ENCODE measurements around the gene ZHX3. TPM values are rescaled to one million over a fixed set of nuclear protein-coding genes. Genes with fewer than 3 reads are reported as not detected.

The ZHX3 gene
- total RNA-seq, 6 experiments from 2014 or later, result 64.1 to 80.1 (median 72.0) TPM

DNA sequence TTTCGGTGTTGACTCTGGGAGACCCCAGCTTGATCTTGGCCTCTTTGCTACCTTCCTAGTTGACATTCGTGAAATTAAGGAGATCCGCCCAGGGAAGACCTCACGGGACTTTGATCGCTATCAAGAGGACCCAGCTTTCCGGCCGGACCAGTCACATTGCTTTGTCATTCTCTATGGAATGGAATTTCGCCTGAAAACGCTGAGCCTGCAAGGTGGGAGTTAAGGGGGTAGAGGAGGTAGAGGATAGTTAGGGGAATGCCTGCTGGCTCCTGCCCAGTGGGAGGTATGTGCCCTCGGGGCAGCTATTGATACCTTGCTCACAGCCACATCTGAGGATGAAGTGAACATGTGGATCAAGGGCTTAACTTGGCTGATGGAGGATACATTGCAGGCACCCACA, 158.0 kb downstream of the ZHX3 start:
- DNase-seq, result no peak
- H3K36me3 Mint-ChIP-seq (ENCODE audit: low read depth), result peaks cover 10% of the 10 kb centered on the region
- no peaks in the 10 kb centered on the region for H3K9me3 Mint-ChIP-seq
- H3K27ac Mint-ChIP-seq, result no peak overlapping the region
- H3K4me3 Mint-ChIP-seq, result no peak overlapping the region
- TF ChIP-seq, protein P1, sequence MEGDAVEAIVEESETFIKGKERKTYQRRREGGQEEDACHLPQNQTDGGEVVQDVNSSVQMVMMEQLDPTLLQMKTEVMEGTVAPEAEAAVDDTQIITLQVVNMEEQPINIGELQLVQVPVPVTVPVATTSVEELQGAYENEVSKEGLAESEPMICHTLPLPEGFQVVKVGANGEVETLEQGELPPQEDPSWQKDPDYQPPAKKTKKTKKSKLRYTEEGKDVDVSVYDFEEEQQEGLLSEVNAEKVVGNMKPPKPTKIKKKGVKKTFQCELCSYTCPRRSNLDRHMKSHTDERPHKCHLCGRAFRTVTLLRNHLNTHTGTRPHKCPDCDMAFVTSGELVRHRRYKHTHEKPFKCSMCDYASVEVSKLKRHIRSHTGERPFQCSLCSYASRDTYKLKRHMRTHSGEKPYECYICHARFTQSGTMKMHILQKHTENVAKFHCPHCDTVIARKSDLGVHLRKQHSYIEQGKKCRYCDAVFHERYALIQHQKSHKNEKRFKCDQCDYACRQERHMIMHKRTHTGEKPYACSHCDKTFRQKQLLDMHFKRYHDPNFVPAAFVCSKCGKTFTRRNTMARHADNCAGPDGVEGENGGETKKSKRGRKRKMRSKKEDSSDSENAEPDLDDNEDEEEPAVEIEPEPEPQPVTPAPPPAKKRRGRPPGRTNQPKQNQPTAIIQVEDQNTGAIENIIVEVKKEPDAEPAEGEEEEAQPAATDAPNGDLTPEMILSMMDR (IDR thresholded peaks at IDR 0.05), result no peak
- H3K4me1 Mint-ChIP-seq (ENCODE audit: low read depth), result peaks cover 28% of the 10 kb centered on the region; the same call in 1 of the 2 replicates
- no peaks in the 10 kb centered on the region; the same call in 1 of the 2 replicates for H3K27me3 Mint-ChIP-seq (ENCODE audit: insufficient read depth)

DNA sequence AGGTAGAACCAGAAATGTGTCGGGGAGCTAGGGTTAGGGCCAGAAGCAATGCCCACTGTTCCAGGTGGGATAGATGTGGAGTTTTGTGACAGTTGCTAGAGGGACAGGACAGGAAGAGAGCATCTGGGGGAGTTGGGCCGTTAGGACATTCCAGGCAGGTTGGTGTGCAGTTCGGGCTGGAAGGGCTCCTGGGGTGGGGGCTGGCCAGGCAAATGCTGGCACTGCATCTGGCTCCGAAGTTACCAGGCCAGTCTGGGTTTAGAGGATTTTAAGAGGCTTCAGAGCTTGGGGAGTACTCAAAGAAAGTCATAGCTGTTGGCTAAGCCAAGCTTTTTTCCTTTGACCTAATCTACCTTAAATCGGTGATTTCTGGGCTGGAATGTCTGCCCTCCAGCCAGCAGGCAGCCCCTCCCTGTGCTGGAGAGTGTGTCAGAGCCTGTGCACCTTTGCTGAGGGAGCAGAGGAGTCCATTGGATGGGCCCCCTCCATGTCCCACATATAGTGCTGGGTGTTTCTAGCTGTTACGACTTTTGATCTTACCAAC, 159.4 kb downstream of the ZHX3 start:
- Mint-ChIP-seq H3K9me3 (no peaks in the 10 kb centered on the region), H3K4me1 (ENCODE audit: low read depth) (peaks cover 37% of the 10 kb centered on the region), H3K36me3 (ENCODE audit: low read depth) (no peaks in the 10 kb centered on the region; the same call in 1 of the 2 replicates), H3K27ac (no peak overlapping the region), H3K27me3 (ENCODE audit: insufficient read depth) (no peaks in the 10 kb centered on the region; the same call in none of the 2 replicates), H3K4me3 (no peak overlapping the region)
- DNase-seq, result no peak
- TF ChIP-seq, protein P1 (IDR thresholded peaks at IDR 0.05), result no peak

DNA sequence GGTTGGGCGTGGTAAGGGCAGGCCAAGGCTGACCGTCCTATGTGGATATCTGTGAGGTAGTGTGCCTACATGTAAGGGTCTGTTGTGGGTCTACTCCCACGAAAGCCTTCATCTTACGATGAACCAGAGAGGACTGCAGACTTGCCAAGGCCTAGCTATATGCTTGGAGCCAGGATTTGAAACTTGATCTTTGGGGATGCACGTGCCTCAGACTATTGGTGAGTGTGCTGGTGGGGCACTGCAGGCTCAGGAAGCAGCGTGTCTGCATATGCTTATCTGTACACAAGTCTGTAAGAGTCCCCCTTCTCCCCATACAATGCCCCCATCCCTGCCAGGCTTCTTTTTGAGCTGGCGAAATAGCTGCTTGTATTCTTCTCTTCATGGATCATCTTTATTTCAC, 162.3 kb downstream of the ZHX3 start:
- TF ChIP-seq, protein P1 (IDR thresholded peaks at IDR 0.05), result no peak
- Mint-ChIP-seq H3K4me1 (ENCODE audit: low read depth) (peaks cover 62% of the 10 kb centered on the region), H3K27me3 (ENCODE audit: insufficient read depth) (no peaks in the 10 kb centered on the region; the same call in none of the 2 replicates), H3K9me3 (no peaks in the 10 kb centered on the region), H3K27ac (no peak overlapping the region), H3K36me3 (ENCODE audit: low read depth) (no peaks in the 10 kb centered on the region; the same call in 1 of the 2 replicates), H3K4me3 (no peak overlapping the region)
- DNase-seq, result no peak

DNA sequence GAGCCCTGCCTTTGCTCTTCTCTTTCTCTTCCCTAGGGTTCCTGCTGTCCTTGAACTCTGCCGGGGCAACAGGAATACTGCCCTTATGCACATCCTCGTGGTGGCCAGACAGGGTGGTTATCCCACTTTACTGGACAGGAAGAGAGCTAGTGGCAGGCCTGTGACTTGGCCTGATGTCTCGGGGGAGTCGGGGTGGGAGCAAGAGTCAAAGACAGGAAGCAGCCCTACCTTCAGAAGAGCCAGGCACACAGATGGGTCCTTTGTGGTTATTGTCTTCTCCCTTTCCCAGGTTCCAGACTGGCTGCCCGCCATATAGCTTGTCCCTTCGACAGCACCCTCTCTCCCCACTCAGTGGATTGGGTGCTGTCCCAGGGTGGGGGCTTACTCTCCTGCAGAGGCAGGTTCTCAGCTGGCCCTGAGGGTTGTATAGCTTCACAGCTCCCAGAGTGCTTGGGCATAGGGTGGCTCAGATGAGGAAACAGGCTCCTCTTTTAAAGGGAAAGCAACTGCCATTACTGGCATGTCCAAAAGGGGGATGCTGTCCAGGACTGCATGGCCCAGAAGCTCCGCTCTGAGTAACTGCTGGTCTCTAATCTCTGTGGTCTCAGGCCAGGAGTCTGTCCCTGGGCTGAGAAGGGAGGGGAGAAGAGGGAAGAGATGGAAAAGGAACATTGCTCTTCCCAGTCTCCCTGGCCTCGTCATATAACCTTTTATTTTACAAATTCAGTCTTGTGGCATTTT, 162.9 kb downstream of the ZHX3 start:
- Mint-ChIP-seq H3K27ac (no peak overlapping the region), H3K27me3 (ENCODE audit: insufficient read depth) (no peaks in the 10 kb centered on the region; the same call in none of the 2 replicates), H3K36me3 (ENCODE audit: low read depth) (no peaks in the 10 kb centered on the region), H3K4me1 (ENCODE audit: low read depth) (peaks cover 65% of the 10 kb centered on the region), H3K4me3 (no peak overlapping the region), H3K9me3 (no peaks in the 10 kb centered on the region)
- TF ChIP-seq, protein P1 (IDR thresholded peaks at IDR 0.05), result no peak
- DNase-seq, result no peak

DNA sequence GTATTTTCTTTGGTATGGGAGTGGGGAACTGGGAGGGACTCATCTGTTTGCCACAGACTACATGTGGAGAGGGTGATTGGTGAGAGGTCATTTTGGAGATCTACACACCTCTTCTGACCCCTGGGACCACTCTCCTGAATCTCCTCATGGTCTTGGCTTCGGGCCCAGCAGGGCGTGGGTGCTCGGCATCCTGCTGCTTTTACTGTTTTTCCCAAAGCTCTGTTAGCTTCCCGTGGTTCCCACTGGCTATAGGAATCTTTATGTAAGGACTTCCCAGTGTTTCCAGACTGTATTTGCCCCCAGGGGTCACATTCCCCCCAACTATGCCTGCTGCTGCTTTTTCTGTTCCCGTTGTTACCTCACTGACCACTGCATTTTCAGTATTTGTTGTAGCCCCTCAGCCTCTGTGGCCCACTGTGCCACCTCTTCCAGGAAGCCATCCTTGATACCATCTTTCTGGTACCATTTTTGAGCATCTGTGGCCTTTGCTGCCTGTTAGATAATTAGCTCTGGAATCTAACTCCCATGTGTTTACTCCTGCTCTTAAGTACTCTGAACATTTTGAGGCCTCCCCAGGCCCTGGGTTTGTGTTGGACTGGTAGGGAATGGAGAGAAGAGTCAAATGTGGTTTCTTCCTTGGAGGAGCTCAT, 165.3 kb downstream of the ZHX3 start:
- no peak for DNase-seq
- Mint-ChIP-seq H3K27me3 (ENCODE audit: insufficient read depth) (no peaks in the 10 kb centered on the region; the same call in none of the 2 replicates), H3K27ac (no peak overlapping the region), H3K9me3 (no peaks in the 10 kb centered on the region), H3K36me3 (ENCODE audit: low read depth) (no peaks in the 10 kb centered on the region), H3K4me3 (no peak overlapping the region), H3K4me1 (ENCODE audit: low read depth) (peaks cover 67% of the 10 kb centered on the region)
- TF ChIP-seq, protein P1 (IDR thresholded peaks at IDR 0.05), result no peak

Data from HFFc6 (cell line).